ENCODE results near the gene HMGCLL1. TPM values are rescaled to one million over a fixed set of nuclear protein-coding genes. Genes with fewer than 3 reads are reported as not detected.

Gene HMGCLL1
- total RNA-seq = 0.40 TPM in 1 of 2 replicates, not detected in the other

DNA sequence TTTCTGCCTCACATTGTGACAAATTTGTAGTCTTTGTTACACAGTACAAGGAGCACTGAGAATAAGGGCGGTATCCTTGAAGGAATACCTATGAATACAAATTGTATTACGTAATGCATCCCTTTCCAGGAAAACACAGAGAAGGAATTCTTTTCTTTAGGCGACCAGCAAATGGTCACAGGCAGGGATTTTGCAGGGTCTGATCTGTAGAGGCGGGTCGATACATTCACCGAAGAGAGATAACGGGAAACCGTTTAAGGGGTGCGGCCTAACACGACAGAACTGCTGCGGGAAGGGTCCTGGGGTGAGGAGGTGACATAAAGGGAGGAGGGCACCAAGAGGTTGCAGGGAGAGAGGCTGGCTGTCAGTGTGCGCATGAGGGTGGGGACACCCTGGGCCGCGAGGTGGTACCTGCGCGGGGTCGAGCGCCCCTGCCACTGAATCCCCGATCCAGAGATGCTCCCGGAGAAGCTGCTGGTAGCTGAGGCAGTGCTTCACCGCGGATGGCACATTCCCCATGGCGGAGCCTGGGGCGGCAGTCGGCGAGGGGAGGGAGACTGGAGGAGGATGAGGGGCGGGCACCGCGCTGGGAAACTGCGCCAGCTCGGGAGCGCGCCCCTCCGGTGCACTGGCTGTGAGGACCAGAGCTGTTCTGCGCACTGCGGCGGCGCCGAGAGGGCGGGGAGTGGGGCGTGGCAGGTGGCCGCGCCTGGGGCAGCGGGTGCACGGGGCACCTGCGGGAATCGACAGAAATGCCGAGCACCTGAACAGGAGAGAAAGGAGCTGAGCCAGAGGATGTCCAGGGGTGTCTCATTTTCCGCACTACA lies at the start of gene HMGCLL1:
Gene HMGCLL1, minus strand, starts transcription at position 656 of the 827 bp plus-strand sequence. Its CDS starts 137 bp downstream, at position 519.

All from thoracic aorta endothelial cell (primary cell).